BE2C (cell line): ENCODE measurements around the gene MIA.
A peak's percentile ranks its signal among the peaks of the same experiment; 100 is the strongest.

Source experiments
- DNase-seq: peaks from one replicate; pipeline ENCODE4 v3.0.0-alpha.2; 2020
- H3K27me3 ChIP-seq: fragments of 250-450 bp; sonication (Bioruptor Pico); 2 replicates; pipeline ENCODE4 v1.5.1; 2020; ENCODE audit warnings: mild to moderate bottlenecking
- H3K36me3 ChIP-seq: fragments of 250-450 bp; sonication (Bioruptor Pico); 2 replicates; pipeline ENCODE4 v1.5.1; 2020; ENCODE audit warnings: mild to moderate bottlenecking
- H3K4me1 ChIP-seq: fragments of 250-450 bp; sonication (Bioruptor Pico); 2 replicates; pipeline ENCODE4 v1.5.1; 2020
- H3K4me3 ChIP-seq: 2 replicates; pipeline ENCODE4 v1.5.1; 2011; ENCODE audit warnings: low read depth, low read length
- H3K9me3 ChIP-seq: fragments of 250-450 bp; sonication (Bioruptor Pico); 2 replicates; pipeline ENCODE4 v1.5.1; 2020
- TF ChIP-seq, protein P1 (sequence below): IDR thresholded peaks from 2 replicates; pipeline ENCODE4 v1.5.1; 2012; ENCODE audit warnings: mild to moderate bottlenecking, low read depth, low read length

Gene MIA

DNA sequence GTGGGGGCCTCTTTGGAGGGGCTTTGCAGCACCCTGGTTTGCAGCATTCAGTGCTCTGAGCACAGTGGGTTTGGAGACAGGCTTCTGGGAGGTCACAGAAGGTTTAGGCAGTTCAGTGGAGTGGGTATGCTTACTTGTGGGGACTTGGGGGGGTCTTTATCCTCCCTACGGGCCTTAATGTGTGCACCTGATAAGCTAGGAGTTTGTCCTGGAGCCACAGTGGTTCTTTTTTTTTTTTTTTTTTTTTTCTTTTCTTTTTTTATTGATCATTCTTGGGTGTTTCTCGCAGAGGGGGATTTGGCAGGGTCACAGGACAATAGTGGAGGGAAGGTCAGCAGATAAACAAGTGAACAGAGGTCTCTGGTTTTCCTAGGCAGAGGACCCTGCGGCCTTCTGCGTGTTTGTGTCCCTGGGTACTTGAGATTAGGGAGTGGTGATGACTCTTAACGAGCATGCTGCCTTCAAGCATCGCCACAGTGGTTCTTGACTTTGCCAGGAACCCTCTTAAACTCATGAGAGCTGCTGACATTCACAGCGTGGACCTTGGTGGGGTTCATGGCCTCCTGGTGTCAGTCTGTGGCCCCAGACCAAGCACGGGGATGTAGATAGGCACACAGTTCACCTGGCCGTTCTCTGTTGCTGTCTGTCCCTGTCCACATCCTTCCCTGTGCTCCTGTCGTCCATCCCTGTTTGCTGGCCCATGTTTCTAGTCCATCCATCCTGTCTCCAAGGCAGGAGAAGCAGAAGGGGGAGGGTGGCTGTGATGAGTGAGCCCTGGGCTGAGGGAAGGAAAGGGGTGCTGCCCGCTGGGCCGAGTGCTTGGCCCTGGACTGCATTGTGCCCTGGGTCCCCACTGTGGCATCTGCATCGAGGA is 26.3 kb downstream of the MIA start:
- Histone ChIP-seq H3K36me3 (peaks cover 18% of the 10 kb centered on the region), H3K4me3 (no peak overlapping the region; the same call in 1 of the 2 replicates), H3K4me1 (peaks cover 26% of the 10 kb centered on the region), H3K9me3 (no peaks in the 10 kb centered on the region), H3K27me3 (no peaks in the 10 kb centered on the region)
- DNase-seq, result no peak
- TF ChIP-seq, protein P1, sequence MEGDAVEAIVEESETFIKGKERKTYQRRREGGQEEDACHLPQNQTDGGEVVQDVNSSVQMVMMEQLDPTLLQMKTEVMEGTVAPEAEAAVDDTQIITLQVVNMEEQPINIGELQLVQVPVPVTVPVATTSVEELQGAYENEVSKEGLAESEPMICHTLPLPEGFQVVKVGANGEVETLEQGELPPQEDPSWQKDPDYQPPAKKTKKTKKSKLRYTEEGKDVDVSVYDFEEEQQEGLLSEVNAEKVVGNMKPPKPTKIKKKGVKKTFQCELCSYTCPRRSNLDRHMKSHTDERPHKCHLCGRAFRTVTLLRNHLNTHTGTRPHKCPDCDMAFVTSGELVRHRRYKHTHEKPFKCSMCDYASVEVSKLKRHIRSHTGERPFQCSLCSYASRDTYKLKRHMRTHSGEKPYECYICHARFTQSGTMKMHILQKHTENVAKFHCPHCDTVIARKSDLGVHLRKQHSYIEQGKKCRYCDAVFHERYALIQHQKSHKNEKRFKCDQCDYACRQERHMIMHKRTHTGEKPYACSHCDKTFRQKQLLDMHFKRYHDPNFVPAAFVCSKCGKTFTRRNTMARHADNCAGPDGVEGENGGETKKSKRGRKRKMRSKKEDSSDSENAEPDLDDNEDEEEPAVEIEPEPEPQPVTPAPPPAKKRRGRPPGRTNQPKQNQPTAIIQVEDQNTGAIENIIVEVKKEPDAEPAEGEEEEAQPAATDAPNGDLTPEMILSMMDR, result no peak

DNA sequence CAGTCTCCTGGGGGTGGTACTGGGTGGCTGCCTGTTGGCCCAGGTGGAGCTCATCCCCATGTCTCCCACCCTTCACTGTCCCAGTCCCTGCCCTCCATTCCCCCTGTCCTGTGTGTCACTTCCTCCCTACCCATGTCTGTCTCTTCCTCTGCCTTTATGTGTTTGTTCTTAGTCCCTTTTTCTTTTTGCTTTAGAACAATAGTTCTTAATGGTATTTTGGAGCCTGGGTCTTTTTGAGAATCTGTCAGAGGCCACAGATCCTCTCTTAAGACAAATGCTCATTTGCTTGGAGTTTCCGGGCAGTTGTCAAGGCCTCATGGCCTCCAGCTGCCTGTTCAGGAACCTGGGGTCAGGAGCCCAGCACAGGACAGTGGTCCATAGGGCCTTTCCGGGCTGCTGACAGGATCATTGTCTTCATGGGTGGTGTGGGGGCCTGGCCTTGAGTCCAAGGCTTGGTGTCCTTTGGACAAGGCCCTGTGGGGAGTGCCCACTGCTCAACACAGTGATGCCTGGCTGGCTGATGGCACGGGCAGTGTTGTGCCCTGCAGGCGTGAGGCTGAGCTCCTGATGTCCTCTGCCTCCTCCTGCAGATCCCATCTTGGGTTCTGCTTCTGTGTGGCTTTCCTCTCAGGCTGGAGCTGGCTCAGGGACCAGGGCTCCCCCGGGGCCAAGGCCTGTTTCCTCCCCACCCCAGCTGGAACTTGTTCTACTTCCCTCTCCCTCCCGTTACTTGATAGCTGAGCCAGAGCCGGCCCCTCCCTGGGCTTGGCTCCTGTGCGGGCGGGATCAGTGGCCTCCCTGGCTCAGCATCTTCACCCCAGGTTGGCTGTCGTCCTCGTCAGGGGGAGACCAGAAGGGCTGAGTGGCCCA is 27.2 kb downstream of the MIA start:
- Histone ChIP-seq H3K36me3 (peaks cover 24% of the 10 kb centered on the region), H3K27me3 (no peaks in the 10 kb centered on the region), H3K9me3 (no peaks in the 10 kb centered on the region), H3K4me3 (peak overlapping the region; percentile 14), H3K4me1 (peaks cover 29% of the 10 kb centered on the region)
- DNase-seq, result peak; percentile 65
- TF ChIP-seq, protein P1, result no peak

GRCh38 chr19:40803170-40803856 is 28.0 kb downstream of the MIA start:
- Histone ChIP-seq H3K9me3 (no peaks in the 10 kb centered on the region), H3K4me1 (peaks cover 29% of the 10 kb centered on the region), H3K36me3 (peaks cover 31% of the 10 kb centered on the region), H3K27me3 (no peaks in the 10 kb centered on the region), H3K4me3 (no peak overlapping the region)
- TF ChIP-seq, protein P1, result no peak
- no peak for DNase-seq

GRCh38 chr19:40803857-40804782 is 28.8 kb downstream of the MIA start:
- H3K36me3 ChIP-seq, result peaks cover 40% of the 10 kb centered on the region
- peaks cover 29% of the 10 kb centered on the region for H3K4me1 ChIP-seq
- no peaks in the 10 kb centered on the region for H3K27me3 ChIP-seq
- TF ChIP-seq, protein P1, result no peak
- H3K4me3 ChIP-seq, result no peak overlapping the region
- no peak for DNase-seq
- H3K9me3 ChIP-seq, result no peaks in the 10 kb centered on the region

- no peak for DNase-seq
- Histone ChIP-seq H3K4me1 (peaks cover 29% of the 10 kb centered on the region), H3K4me3 (no peak overlapping the region), H3K27me3 (no peaks in the 10 kb centered on the region), H3K9me3 (no peaks in the 10 kb centered on the region), H3K36me3 (peaks cover 45% of the 10 kb centered on the region)
- TF ChIP-seq, protein P1, result peak; percentile 38
Measured at GRCh38 chr19:40804783-40805242, 29.5 kb downstream of the MIA start.
